K562 (cell line): ENCODE results near the gene RERE. TPM values are rescaled to one million over a fixed set of nuclear protein-coding genes. Genes with fewer than 3 reads are reported as not detected.

Experiments used
- ATAC-seq: fragments of 200-7000 bp; cut with Tn5 transposase; 3 replicates; pipeline ENCODE4 v1.9.1; 2020; ENCODE audit warnings: moderate library complexity
- BruUV-seq: library from RNA; stranded (reverse); fragments of 400-500 nt; replicated peaks from 2 replicates; lab custom pipeline; 2021; lab: Mats Ljungman, UMichigan
- CTCF ChIA-PET: fragments of 300-600 bp; formaldehyde crosslinking; extraction: SDS; loops from one replicate; lab custom pipeline; 2021; ENCODE audit warnings: low intra/inter-chr PET ratio; lab: Yijun Ruan, JAX
- POLR2A ChIA-PET: fragments of 300-600, 350-650 bp; sonication (Branson Sonifier 250); formaldehyde crosslinking; extraction: SDS; loops from one replicate; lab custom pipeline; 2021; ENCODE audit warnings: antibody characterized with exemption, inconsistent platforms; lab: Yijun Ruan, JAX
- DNase-seq, 4 experiments: peaks; one replicate each; pipeline versions ENCODE4 v3.0.0 to v3.0.0-alpha.2; 2011 to 2018; ENCODE audit warnings: low spot score in 3 of 4, mixed read lengths in 3 of 4; ENCODE audit errors: extremely low read depth in 1 of 4
- FAIRE-seq: peaks from 2 replicates; lab custom pipeline; 2011; peaks lifted over from hg19 to GRCh38; lab: Jason Lieb, UNC
- H2AFZ ChIP-seq: 2 replicates; pipeline ENCODE4 v1.6.0; 2011; ENCODE audit warnings: low read depth, low read length, control low read depth, inconsistent platforms
- H3K27ac ChIP-seq: fragments of 200-600 bp; 3 replicates; pipeline ENCODE4 v1.8.0; 2011; ENCODE audit warnings: low read depth, mild to moderate bottlenecking, control low read depth, inconsistent platforms, low read length, moderate library complexity, mixed read lengths; ENCODE audit errors: extremely low read depth
- H3K27me3 ChIP-seq, 2 experiments: fragments of 300-600 bp in 1 of 2; 2 replicates in 1 of 2; 3 replicates in 1 of 2; pipeline versions ENCODE4 v1.6.0 to v1.8.0; 2011; ENCODE audit warnings: inconsistent platforms in 2 of 2, low read length in 2 of 2, mild to moderate bottlenecking in 1 of 2, mixed read lengths in 1 of 2, moderate library complexity in 1 of 2; ENCODE audit not compliant: control insufficient read depth in 2 of 2, insufficient read depth in 2 of 2
- H3K36me3 ChIP-seq: fragments of 300-600 bp; 3 replicates; pipeline ENCODE4 v1.8.0; 2011; ENCODE audit warnings: mild to moderate bottlenecking, low read length, inconsistent platforms; ENCODE audit not compliant: control insufficient read depth, insufficient read depth
- H3K4me1 ChIP-seq, 2 experiments: fragments of 200-600 bp in 1 of 2; replicated peaks in 1 of 2; 2 replicates in 1 of 2; 3 replicates in 1 of 2; pipeline versions ENCODE4 v1.5.1 to v1.8.0; 2011; ENCODE audit warnings: inconsistent platforms in 2 of 2, low read length in 2 of 2, mild to moderate bottlenecking in 1 of 2, mixed read lengths in 1 of 2, moderate library complexity in 1 of 2; ENCODE audit not compliant: control insufficient read depth in 2 of 2, insufficient read depth in 2 of 2
- H3K4me2 ChIP-seq: 2 replicates; pipeline ENCODE4 v1.6.1; 2011; ENCODE audit warnings: low read length, control low read depth, inconsistent platforms, mixed read lengths; ENCODE audit not compliant: insufficient read depth
- H3K4me3 ChIP-seq: fragments of 200-600 bp; sonication (generic), shearing (Covaris generic); 2 replicates; pipeline ENCODE4 v1.5.1; 2016; ENCODE audit warnings: control low read depth, inconsistent platforms
- H3K79me2 ChIP-seq: fragments of 200-600 bp; 3 replicates; pipeline ENCODE4 v1.8.0; 2011; ENCODE audit warnings: low read length, inconsistent platforms; ENCODE audit not compliant: control insufficient read depth, insufficient read depth
- H3K9ac ChIP-seq, 2 experiments: 2 replicates each; pipeline versions ENCODE4 v1.6.0 to v1.6.1; 2011; ENCODE audit warnings: low read depth in 2 of 2, low read length in 2 of 2, control low read depth in 1 of 2, inconsistent platforms in 1 of 2, mild to moderate bottlenecking in 1 of 2, mixed read lengths in 1 of 2; ENCODE audit not compliant: insufficient read depth in 1 of 2
- H3K9me1 ChIP-seq: one replicate; pipeline ENCODE4 v1.6.0; 2011; ENCODE audit warnings: inconsistent platforms, mild to moderate bottlenecking, low read length, moderate library complexity; ENCODE audit not compliant: control insufficient read depth, insufficient read depth
- H3K9me3 ChIP-seq: replicated peaks from 2 replicates; pipeline ENCODE4 v1.5.1; 2011; ENCODE audit warnings: low read depth, low read length, inconsistent platforms; ENCODE audit not compliant: control insufficient read depth, insufficient read depth
- H4K20me1 ChIP-seq: replicated peaks from 2 replicates; pipeline ENCODE4 v1.6.1; 2011; ENCODE audit warnings: low read length, inconsistent platforms, mixed read lengths; ENCODE audit not compliant: control insufficient read depth, insufficient read depth
- BRD4 ChIP-seq: fragments of 200-600 bp; sonication (generic); IDR thresholded peaks from 2 replicates; pipeline ENCODE4 v1.6.1; 2017; ENCODE audit warnings: inconsistent platforms
- ELF1 ChIP-seq: fragments of 200-800 bp; sonication (Bioruptor generic); IDR thresholded peaks from 2 replicates; pipeline ENCODE4 v1.6.1; 2016; ENCODE audit warnings: missing genetic modification characterization, missing compliant biosample characterization
- GATAD2A ChIP-seq: fragments of 450-650 bp; IDR thresholded peaks from 2 replicates; pipeline ENCODE4 v1.6.1; 2017
- MEIS2 ChIP-seq: fragments of 450-650 bp; IDR thresholded peaks from 2 replicates; pipeline ENCODE4 v1.6.1; 2014; ENCODE audit warnings: mild to moderate bottlenecking; ENCODE audit not compliant: partially characterized antibody
- RAD21 ChIP-seq, 2 experiments: fragments of 250-450 bp in 1 of 2; fragments of 450-650 bp in 1 of 2; sonication (Bioruptor Pico) in 1 of 2; formaldehyde crosslinking in 1 of 2; IDR thresholded peaks in 1 of 2; conservative IDR thresholded peaks in 1 of 2; 2 replicates each; pipeline versions ENCODE4 v1.4.0 to v1.8.0; 2020 to 2022; ENCODE audit warnings: mild to moderate bottlenecking in 2 of 2, moderate library complexity in 1 of 2
- ZBTB7A ChIP-seq: IDR thresholded peaks from 2 replicates; pipeline ENCODE4 v1.6.1; 2011; ENCODE audit warnings: low read depth, mild to moderate bottlenecking, low read length, moderate library complexity, borderline replicate concordance; ENCODE audit not compliant: control insufficient read depth
- ZFP36 ChIP-seq: fragments of 150-350 bp; IDR thresholded peaks from 2 replicates; pipeline ENCODE4 v1.6.1; 2018; ENCODE audit warnings: low read length, low read depth; ENCODE audit not compliant: partially characterized antibody
- ZNF584 ChIP-seq: fragments of 200-800 bp; sonication (Bioruptor generic); IDR thresholded peaks from 2 replicates; pipeline ENCODE4 v1.6.1; 2016; ENCODE audit warnings: low read depth, mild to moderate bottlenecking, missing genetic modification characterization, missing compliant biosample characterization
- WGBS: fragments of 100-300 bp; shearing (Covaris generic); methylation state at CpG from one replicate; pipeline ENCODE4 v1.1.6; 2016; ENCODE audit warnings: low coverage, mixed read lengths; ENCODE audit not compliant: insufficient coverage; ENCODE audit errors: missing lambda C conversion rate; 5-methylcytosine and 5-hydroxymethylcytosine counted together
- in situ Hi-C: fragments of 300-500 bp; cut with MboI; formaldehyde crosslinking; loops from 4 replicates; pipeline ENCODE4 v1.15.0; 2018; ENCODE audit warnings: inconsistent platforms, mixed read lengths
- intact Hi-C: fragments of 100-400 bp; cut with micrococcal nuclease; formaldehyde crosslinking; loops from 2 replicates; pipeline ENCODE4 v1.14.2; 2022
- polyA plus RNA-seq, 8 experiments: library from polyadenylated mRNA; depleted of rRNA in 4 of 8; stranded (reverse) in 5 of 8; unstranded in 3 of 8; fragments of >200 nt; fragmentation: Nextera tagmentation in 2 of 8; fragmentation: Illumina TruSeq in 1 of 8; extraction: Ambion mirVana in 2 of 8; extraction: Trizol in 1 of 8; gene quantifications; 2 replicates each; pipeline versions ENCODE4 v1.2.1 to v1.2.3, GENCODE V29; 2011 to 2014; ENCODE audit warnings: inconsistent platforms in 1 of 8, missing spikeins in 1 of 8
- total RNA-seq, 7 experiments: library from RNA; depleted of rRNA in 6 of 7; stranded (reverse); fragments of >200 nt in 6 of 7; fragmentation: Illumina TruSeq in 2 of 7; extraction: Trizol in 2 of 7; gene quantifications; 2 replicates each; pipeline versions ENCODE4 v1.2.1 to v1.2.3, GENCODE V29; 2011 to 2021; ENCODE audit warnings: low replicate concordance in 1 of 7
- TF ChIP-seq, protein P1 (sequence below), 2 experiments: fragments of 450-650 bp in 1 of 2; sonication (generic) in 1 of 2; formaldehyde crosslinking in 1 of 2; IDR thresholded peaks in 1 of 2; conservative IDR thresholded peaks in 1 of 2; 2 replicates each; pipeline versions ENCODE4 v1.6.1 to v1.8.1; 2016 to 2023; ENCODE audit warnings: mild to moderate bottlenecking in 2 of 2, moderate library complexity in 2 of 2, inconsistent platforms in 1 of 2, missing genetic modification reagents in 1 of 2
- TF ChIP-seq, protein P2 (sequence below), 2 experiments: fragments of 450-650 bp; formaldehyde crosslinking in 1 of 2; IDR thresholded peaks; 2 replicates each; pipeline versions ENCODE4 v1.4.0 to v1.6.1; 2014 to 2020; ENCODE audit warnings: mild to moderate bottlenecking in 2 of 2, borderline replicate concordance in 1 of 2, low read depth in 1 of 2

RERE gene
- total and polyA plus RNA-seq, 9 of the 15 experiments (the other 6 are each of a cell fraction or from before 2014, with no cell fraction given), result 3.0 to 51.5 (median 13.4) TPM

DNA sequence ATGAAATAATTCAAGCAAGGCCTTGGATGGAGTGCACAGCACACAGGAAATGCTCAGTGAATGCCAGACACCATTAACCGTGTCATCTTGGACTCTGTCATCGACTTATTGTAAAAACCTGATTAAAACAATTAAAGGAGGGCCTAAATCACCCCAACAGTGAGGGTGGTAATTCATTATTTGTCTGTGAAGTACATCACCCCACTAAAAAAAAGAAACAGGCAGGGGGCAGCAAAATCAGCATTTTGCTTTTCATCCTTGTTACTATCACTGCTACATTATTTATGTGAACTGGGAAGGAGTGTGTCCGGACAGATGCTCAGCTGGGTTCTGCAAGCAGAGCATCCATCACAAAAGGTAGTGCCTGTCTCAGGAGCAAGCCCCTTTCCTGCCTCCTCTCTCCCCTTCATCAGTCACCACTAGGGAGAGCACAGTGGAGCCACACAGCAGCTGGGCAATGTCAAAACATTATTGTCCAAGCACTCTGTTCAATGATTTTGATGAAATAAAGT, 98.5 kb downstream of the RERE start:
- no peaks in the 10 kb centered on the region for H3K27me3 ChIP-seq
- 45% methylated on average over 3 of the region's 3 CpGs for WGBS
- H3K27ac ChIP-seq, result no peak overlapping the region
- ATAC-seq (peak; percentile 28), FAIRE-seq (no peak), DNase-seq (no peak)
- CTCF ChIA-PET, result no interaction called here
- in situ Hi-C loops, result no loop called here
- peaks cover 15% of the 10 kb centered on the region; the same call in 1 of the 2 replicates for H4K20me1 ChIP-seq
- H2AFZ ChIP-seq, result no peak overlapping the region
- peaks cover 67% of the 10 kb centered on the region for H3K79me2 ChIP-seq
- H3K4me3 ChIP-seq, result no peak overlapping the region
- H3K4me1 ChIP-seq, result peaks cover 0 to 19% of the 10 kb centered on the region in 2 experiments; a peak in 4 of 5 replicates
- H3K4me2 ChIP-seq, result no peak overlapping the region
- H3K36me3 ChIP-seq, result no peaks in the 10 kb centered on the region
- H3K9me3 ChIP-seq, result no peaks in the 10 kb centered on the region
- POLR2A ChIA-PET, result interaction anchor here (0.6 to 1.8 kb wide), 5 partner anchors 12 to 332 kb away, joined by 3 to 4 read pairs (median 3); no protein-coding TSS in a partner anchor
- H3K9ac ChIP-seq, result no peak overlapping the region
- intact Hi-C loops, result no loop called here
- no peaks in the 10 kb centered on the region for H3K9me1 ChIP-seq
- no TSS peak for BruUV-seq
- TF ChIP-seq, protein P1, sequence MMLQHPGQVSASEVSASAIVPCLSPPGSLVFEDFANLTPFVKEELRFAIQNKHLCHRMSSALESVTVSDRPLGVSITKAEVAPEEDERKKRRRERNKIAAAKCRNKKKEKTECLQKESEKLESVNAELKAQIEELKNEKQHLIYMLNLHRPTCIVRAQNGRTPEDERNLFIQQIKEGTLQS (IDR thresholded peaks at IDR 0.05), result no peak
- TF ChIP-seq, protein P1 (CRISPR knock-in tag; conservative IDR thresholded peaks at IDR 0.05), result no peak
- TF ChIP-seq GATAD2A (no peak), ZNF584 (no peak), ZBTB7A (no peak), ELF1 (no peak), BRD4 (no peak), MEIS2 (peak; percentile 7), RAD21 (CRISPR knock-in tag; conservative IDR thresholded peaks at IDR 0.05 in 1 of 2, IDR thresholded peaks at IDR 0.05 in 1 of 2) (peak in 1 of 2 experiments; percentile 48; a peak in 2 of 4 replicates), ZFP36 (no peak)
- TF ChIP-seq, protein P2, sequence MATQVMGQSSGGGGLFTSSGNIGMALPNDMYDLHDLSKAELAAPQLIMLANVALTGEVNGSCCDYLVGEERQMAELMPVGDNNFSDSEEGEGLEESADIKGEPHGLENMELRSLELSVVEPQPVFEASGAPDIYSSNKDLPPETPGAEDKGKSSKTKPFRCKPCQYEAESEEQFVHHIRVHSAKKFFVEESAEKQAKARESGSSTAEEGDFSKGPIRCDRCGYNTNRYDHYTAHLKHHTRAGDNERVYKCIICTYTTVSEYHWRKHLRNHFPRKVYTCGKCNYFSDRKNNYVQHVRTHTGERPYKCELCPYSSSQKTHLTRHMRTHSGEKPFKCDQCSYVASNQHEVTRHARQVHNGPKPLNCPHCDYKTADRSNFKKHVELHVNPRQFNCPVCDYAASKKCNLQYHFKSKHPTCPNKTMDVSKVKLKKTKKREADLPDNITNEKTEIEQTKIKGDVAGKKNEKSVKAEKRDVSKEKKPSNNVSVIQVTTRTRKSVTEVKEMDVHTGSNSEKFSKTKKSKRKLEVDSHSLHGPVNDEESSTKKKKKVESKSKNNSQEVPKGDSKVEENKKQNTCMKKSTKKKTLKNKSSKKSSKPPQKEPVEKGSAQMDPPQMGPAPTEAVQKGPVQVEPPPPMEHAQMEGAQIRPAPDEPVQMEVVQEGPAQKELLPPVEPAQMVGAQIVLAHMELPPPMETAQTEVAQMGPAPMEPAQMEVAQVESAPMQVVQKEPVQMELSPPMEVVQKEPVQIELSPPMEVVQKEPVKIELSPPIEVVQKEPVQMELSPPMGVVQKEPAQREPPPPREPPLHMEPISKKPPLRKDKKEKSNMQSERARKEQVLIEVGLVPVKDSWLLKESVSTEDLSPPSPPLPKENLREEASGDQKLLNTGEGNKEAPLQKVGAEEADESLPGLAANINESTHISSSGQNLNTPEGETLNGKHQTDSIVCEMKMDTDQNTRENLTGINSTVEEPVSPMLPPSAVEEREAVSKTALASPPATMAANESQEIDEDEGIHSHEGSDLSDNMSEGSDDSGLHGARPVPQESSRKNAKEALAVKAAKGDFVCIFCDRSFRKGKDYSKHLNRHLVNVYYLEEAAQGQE (IDR thresholded peaks at IDR 0.05; ENCODE audit: borderline replicate concordance), result peak; percentile 18; the same call in 1 of the 2 replicates
- TF ChIP-seq, protein P2 (CRISPR knock-in tag; IDR thresholded peaks at IDR 0.05; ENCODE audit: low read depth), result no peak
